Calu3 (cell line): ENCODE measurements around the gene ITPR1. TPM values are rescaled to one million over a fixed set of nuclear protein-coding genes. Genes with fewer than 3 reads are reported as not detected.
A peak's percentile ranks its signal among the peaks of the same experiment; 100 is the strongest.

Source experiments
- BruUV-seq: library from RNA; stranded (reverse); fragments of 400-500 nt; replicated peaks from 2 replicates; lab custom pipeline; 2021; lab: Mats Ljungman, UMichigan
- CTCF ChIA-PET: fragments of 300-600 bp; sonication (Branson Sonifier 250); formaldehyde crosslinking; loops from one replicate; lab custom pipeline; 2022; ENCODE audit warnings: antibody characterized with exemption; lab: Charles Lee
- DNase-seq: peaks from one replicate; pipeline ENCODE4 v3.0.0; 2022
- H3K27ac Mint-ChIP-seq: one replicate; pipeline ENCODE4 v1.8.0; 2022; ENCODE audit warnings: mixed read lengths; ENCODE audit not compliant: unreplicated experiment
- H3K27me3 Mint-ChIP-seq: one replicate; pipeline ENCODE4 v1.8.0; 2022; ENCODE audit warnings: mixed read lengths; ENCODE audit not compliant: unreplicated experiment
- H3K36me3 Mint-ChIP-seq: one replicate; pipeline ENCODE4 v1.8.0; 2022; ENCODE audit warnings: mild to moderate bottlenecking, moderate library complexity, mixed read lengths; ENCODE audit not compliant: insufficient read depth, unreplicated experiment
- H3K4me1 Mint-ChIP-seq: one replicate; pipeline ENCODE4 v1.8.0; 2022; ENCODE audit warnings: mild to moderate bottlenecking, low read depth, mixed read lengths; ENCODE audit not compliant: unreplicated experiment
- H3K4me3 Mint-ChIP-seq: one replicate; pipeline ENCODE4 v1.8.0; 2022; ENCODE audit warnings: mild to moderate bottlenecking, low read depth, moderate library complexity, mixed read lengths; ENCODE audit not compliant: unreplicated experiment
- H3K9me3 Mint-ChIP-seq: one replicate; pipeline ENCODE4 v1.8.0; 2022; ENCODE audit warnings: low read depth, mixed read lengths; ENCODE audit not compliant: unreplicated experiment
- CTCF ChIP-seq: fragments of 200-600 bp; IDR thresholded peaks from one replicate; pipeline ENCODE4 v1.8.0; 2022; ENCODE audit warnings: antibody characterized with exemption; ENCODE audit not compliant: unreplicated experiment
- intact Hi-C: fragments of 100-400 bp; cut with micrococcal nuclease; formaldehyde crosslinking; loops from one replicate; pipeline ENCODE4 v1.10.0; 2022; ENCODE audit not compliant: unreplicated experiment
- total RNA-seq: library from RNA; stranded (reverse); gene quantifications from 2 replicates; pipeline ENCODE4 v1.2.3, GENCODE V29; 2022

ITPR1 gene
- total RNA-seq, 1 experiment from 2014 or later = 4.2 TPM

DNA sequence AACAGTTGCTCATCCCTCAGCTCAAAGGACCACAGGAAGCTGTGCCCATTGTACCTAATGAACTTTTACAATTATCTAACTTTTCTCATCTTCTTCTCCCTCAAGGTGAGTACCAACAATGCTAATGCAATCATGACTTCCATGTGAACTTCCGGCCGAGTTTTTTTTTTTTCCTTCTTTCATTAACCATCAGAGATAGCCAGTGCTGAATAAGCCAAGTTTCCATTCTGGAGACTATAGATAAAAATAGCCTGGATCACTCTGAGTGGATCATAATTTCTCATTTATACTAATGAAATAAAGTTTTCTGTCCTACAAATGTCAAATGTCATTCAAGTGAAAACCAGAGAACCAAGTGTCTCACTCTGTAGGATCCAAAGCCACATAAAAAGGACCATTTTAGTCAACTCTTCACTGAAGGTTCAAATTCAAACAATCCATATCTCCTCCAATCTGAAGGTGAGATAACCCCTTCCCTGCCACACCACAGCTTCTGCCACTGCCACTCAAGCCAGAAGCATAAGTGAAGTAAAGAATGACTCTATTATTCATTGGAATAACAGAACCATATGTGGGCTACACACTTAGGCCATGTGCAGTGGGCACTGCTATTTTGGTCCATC is 31.6 kb upstream of the ITPR1 start:
- no peak for TF ChIP-seq CTCF
- DNase-seq = no peak
- peaks cover 10% of the 10 kb centered on the region for H3K36me3 Mint-ChIP-seq
- CTCF ChIA-PET = interaction anchor here (0.6 kb wide), 1 partner anchor 972 kb away, joined by 3 read pairs; no protein-coding TSS in a partner anchor
- no peaks in the 10 kb centered on the region for H3K4me1 Mint-ChIP-seq
- no peaks in the 10 kb centered on the region for H3K27me3 Mint-ChIP-seq
- BruUV-seq = no TSS peak
- H3K4me3 Mint-ChIP-seq = no peak overlapping the region
- intact Hi-C loops = no loop called here
- H3K27ac Mint-ChIP-seq = no peak overlapping the region
- H3K9me3 Mint-ChIP-seq = no peaks in the 10 kb centered on the region

DNA sequence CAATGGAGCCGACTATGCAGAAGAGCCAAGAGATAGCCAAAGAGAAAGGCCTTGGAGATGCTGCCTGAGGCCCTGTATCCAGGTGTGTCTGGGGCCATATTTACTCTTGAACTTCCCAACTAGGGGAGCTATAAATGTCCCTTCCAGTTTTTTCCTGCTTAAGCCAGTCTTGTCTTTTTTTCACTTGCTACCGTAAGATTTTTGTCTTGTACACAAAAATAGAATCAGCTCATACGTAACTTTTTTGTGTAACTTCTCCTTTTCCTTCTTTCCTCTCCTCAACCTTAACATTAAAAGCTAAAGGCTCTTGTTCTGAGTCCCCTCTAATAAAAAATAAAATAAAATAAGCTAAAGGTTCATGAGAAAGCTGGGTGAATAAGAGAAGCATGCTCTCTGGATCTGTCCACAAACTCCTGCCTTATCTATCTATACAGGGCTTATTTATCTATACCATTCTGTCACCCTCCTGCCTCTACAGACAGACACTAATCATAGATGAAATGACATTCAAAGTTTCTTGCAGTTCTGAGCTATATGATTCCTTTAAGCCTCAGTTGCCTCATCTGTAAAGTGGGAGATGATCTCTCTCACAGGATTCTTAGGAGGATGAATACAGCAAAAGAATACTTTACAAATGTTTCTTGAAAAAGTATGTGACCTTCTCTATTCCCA is 30.6 kb upstream of the ITPR1 start:
- CTCF ChIA-PET = no interaction called here
- Mint-ChIP-seq H3K27ac (no peak overlapping the region), H3K27me3 (no peaks in the 10 kb centered on the region), H3K4me3 (no peak overlapping the region), H3K9me3 (no peaks in the 10 kb centered on the region), H3K36me3 (peaks cover 20% of the 10 kb centered on the region), H3K4me1 (no peaks in the 10 kb centered on the region)
- BruUV-seq = no TSS peak
- DNase-seq = no peak
- intact Hi-C loops = no loop called here
- no peak for TF ChIP-seq CTCF

DNA sequence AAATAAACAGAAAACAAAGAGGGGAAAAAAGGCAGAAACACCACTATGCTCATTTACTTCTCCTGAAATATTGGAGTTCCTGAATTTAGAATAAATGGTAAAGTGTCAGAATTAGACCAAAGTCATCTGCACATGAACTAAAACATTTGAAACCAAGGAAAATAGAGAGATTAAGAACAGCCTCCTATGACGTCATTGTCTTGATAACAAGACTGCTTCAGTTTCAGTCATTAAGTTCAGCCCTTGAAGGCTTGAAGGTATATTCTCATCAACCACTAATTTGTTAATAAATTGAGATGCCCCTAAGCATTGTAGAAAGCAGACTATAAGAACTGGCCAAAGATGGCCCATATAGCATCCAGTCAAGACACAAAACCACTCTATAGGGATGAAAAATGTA is 28.6 kb upstream of the ITPR1 start:
- CTCF ChIA-PET = no interaction called here
- TF ChIP-seq CTCF = no peak

GRCh38 chr3:4466741-4467521 is 26.2 kb upstream of the ITPR1 start, which contains the start of gene SUMF1:
TSS of gene SUMF1 (minus strand) at chr3:4467269. CDS start at chr3:4467245, 24 bp downstream.
- H3K4me3 Mint-ChIP-seq = peak within 1 kb of the TSS; percentile 97
- no TSS peak for BruUV-seq
- H3K27ac Mint-ChIP-seq = peak within 1 kb of the TSS; percentile 91
- no peaks in the 10 kb centered on the region for H3K9me3 Mint-ChIP-seq
- intact Hi-C loops = no loop called here
- no peak for TF ChIP-seq CTCF
- H3K4me1 Mint-ChIP-seq = no peaks in the 10 kb centered on the region
- H3K27me3 Mint-ChIP-seq = peaks cover 5% of the 10 kb centered on the region
- CTCF ChIA-PET = interaction anchor here (1.1 kb wide), 1 partner anchor 26 kb away, joined by 7 read pairs; the partner anchor contains the start of gene ITPR1
- peak; percentile 80 for DNase-seq
- peaks cover 21% of the 10 kb centered on the region for H3K36me3 Mint-ChIP-seq

More for the DNA sequence above, 28.6 kb upstream of the ITPR1 start:
- no peaks in the 10 kb centered on the region for H3K9me3 Mint-ChIP-seq
- H3K4me3 Mint-ChIP-seq = no peak overlapping the region
- peaks cover 21% of the 10 kb centered on the region for H3K36me3 Mint-ChIP-seq
- no peak overlapping the region for H3K27ac Mint-ChIP-seq
- intact Hi-C loops = no loop called here
- no peaks in the 10 kb centered on the region for H3K27me3 Mint-ChIP-seq
- DNase-seq = no peak
- BruUV-seq = no TSS peak
- H3K4me1 Mint-ChIP-seq = no peaks in the 10 kb centered on the region
